Measurements from ENCODE around the gene WNT3A. TPM values are rescaled to one million over a fixed set of nuclear protein-coding genes. Genes with fewer than 3 reads are reported as not detected.

WNT3A gene
- total RNA-seq, 1 donor from 2014 or later = not detected

GRCh38 chr1:228092342-228093049, 85.7 kb downstream of the WNT3A start:
- H3K4me3 Mint-ChIP-seq (ENCODE audit: unreplicated experiment) = no peak overlapping the region
- no peak for TF ChIP-seq CTCF (IDR thresholded peaks at IDR 0.05)
- no peaks in the 10 kb centered on the region for H3K27me3 Mint-ChIP-seq (ENCODE audit: low read depth)
- peaks cover 59% of the 10 kb centered on the region for H3K4me1 Mint-ChIP-seq (ENCODE audit: low read depth)
- peak; percentile 34 for DNase-seq (ENCODE audit: low spot score)
- peak overlapping the region; percentile 17 for H3K27ac Mint-ChIP-seq (ENCODE audit: unreplicated experiment)
- H3K9me3 Mint-ChIP-seq (ENCODE audit: low read depth) = peaks cover 7% of the 10 kb centered on the region
- peaks cover 15% of the 10 kb centered on the region for H3K36me3 Mint-ChIP-seq (ENCODE audit: low read depth)

DNA sequence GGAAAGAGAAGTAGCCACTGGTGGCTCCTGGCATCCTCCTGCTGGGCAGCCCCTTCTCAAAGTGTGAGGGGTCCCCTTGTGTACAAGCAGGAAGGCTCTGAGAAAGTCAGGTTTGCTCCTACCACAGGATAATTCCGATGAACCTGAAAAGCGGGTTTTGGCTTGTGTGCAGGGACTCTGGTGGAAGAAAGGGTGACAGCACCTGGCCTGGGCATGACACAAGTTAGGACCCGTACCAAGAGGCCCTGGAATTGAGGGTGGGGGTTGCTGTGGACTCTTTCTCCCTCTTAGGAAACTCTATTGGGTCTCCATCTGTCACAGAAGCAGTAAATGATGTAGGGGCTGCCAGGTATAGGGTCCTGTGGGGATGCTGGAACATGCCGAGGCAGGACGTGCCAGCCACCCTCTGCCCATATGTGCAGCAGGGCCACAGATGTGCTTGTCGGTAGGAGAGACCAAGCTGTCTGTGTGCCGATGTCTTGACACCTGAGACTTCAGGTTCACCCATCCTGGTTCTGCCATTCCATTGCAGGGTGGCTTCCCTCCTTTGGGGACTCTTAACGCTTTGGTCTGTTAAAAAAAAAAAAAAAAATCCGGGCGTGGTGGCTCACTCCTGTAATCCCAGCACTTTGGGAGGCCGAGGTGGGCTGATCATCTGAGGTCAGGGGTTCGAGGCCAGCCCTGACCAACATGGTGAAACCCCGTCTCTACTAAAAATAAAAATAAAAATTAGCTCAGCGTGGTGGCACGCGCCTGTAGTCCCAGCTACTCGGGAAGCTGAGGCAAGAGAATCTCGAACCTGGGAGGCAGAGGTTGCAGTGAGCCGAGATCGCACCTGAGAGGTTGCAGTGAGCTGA, 86.5 kb downstream of the WNT3A start:
- Mint-ChIP-seq H3K27ac (ENCODE audit: unreplicated experiment) (no peak overlapping the region), H3K9me3 (ENCODE audit: low read depth) (peaks cover 7% of the 10 kb centered on the region), H3K27me3 (ENCODE audit: low read depth) (no peaks in the 10 kb centered on the region), H3K36me3 (ENCODE audit: low read depth) (peaks cover 15% of the 10 kb centered on the region), H3K4me3 (ENCODE audit: unreplicated experiment) (no peak overlapping the region), H3K4me1 (ENCODE audit: low read depth) (peaks cover 51% of the 10 kb centered on the region)
- TF ChIP-seq CTCF (IDR thresholded peaks at IDR 0.05) = no peak
- peak; percentile 46 for DNase-seq (ENCODE audit: low spot score)

- H3K4me1 Mint-ChIP-seq (ENCODE audit: low read depth) = peaks cover 42% of the 10 kb centered on the region
- H3K27me3 Mint-ChIP-seq (ENCODE audit: low read depth) = no peaks in the 10 kb centered on the region
- peaks cover 7% of the 10 kb centered on the region for H3K9me3 Mint-ChIP-seq (ENCODE audit: low read depth)
- H3K4me3 Mint-ChIP-seq (ENCODE audit: unreplicated experiment) = no peak overlapping the region
- H3K36me3 Mint-ChIP-seq (ENCODE audit: low read depth) = peaks cover 20% of the 10 kb centered on the region
- no peak overlapping the region for H3K27ac Mint-ChIP-seq (ENCODE audit: unreplicated experiment)
- peak; percentile 36 for DNase-seq (ENCODE audit: low spot score)
- TF ChIP-seq CTCF (IDR thresholded peaks at IDR 0.05) = no peak
Measured at GRCh38 chr1:228094432-228095016, 87.7 kb downstream of the WNT3A start.

- peaks cover 21% of the 10 kb centered on the region for H3K36me3 Mint-ChIP-seq (ENCODE audit: low read depth)
- no peak for TF ChIP-seq CTCF (IDR thresholded peaks at IDR 0.05)
- DNase-seq (ENCODE audit: low spot score) = peak; percentile 26
- H3K9me3 Mint-ChIP-seq (ENCODE audit: low read depth) = peaks cover 7% of the 10 kb centered on the region
- H3K4me1 Mint-ChIP-seq (ENCODE audit: low read depth) = peaks cover 36% of the 10 kb centered on the region
- no peak overlapping the region for H3K4me3 Mint-ChIP-seq (ENCODE audit: unreplicated experiment)
- no peak overlapping the region for H3K27ac Mint-ChIP-seq (ENCODE audit: unreplicated experiment)
- H3K27me3 Mint-ChIP-seq (ENCODE audit: low read depth) = no peaks in the 10 kb centered on the region
Measured at GRCh38 chr1:228095161-228095560, 88.4 kb downstream of the WNT3A start.

DNA sequence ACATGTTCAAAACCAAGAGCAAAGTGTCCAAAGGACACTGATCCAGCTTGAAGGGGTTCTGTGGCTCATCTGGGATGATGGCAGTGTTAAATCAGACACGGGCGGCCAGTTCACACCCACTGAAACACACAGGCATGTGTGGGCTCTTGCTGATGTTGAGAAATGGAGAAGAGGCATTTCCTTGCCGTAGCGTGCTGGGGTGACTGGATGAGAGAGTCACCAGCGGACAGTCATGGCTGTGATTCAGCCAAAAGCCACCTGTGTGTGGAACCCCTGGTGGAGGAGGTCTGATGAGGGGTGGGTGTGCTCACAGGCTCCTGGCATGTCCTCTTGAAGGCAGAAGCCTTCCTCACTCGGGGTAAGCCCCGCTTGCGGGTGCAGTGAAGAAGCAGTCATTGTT, 89.1 kb downstream of the WNT3A start:
- Mint-ChIP-seq H3K36me3 (ENCODE audit: low read depth) (peaks cover 21% of the 10 kb centered on the region), H3K4me1 (ENCODE audit: low read depth) (peaks cover 28% of the 10 kb centered on the region), H3K4me3 (ENCODE audit: unreplicated experiment) (no peak overlapping the region), H3K9me3 (ENCODE audit: low read depth) (peaks cover 7% of the 10 kb centered on the region), H3K27me3 (ENCODE audit: low read depth) (no peaks in the 10 kb centered on the region), H3K27ac (ENCODE audit: unreplicated experiment) (no peak overlapping the region)
- no peak for TF ChIP-seq CTCF (IDR thresholded peaks at IDR 0.05)
- DNase-seq (ENCODE audit: low spot score) = peak; percentile 47
